ENCODE results near the gene DGKG. TPM values are rescaled to one million over a fixed set of nuclear protein-coding genes. Genes with fewer than 3 reads are reported as not detected.

DGKG gene
- total RNA-seq, 4 donors from 2014 or later, result 1.2 to 13.7 (median 2.1) TPM

DNA sequence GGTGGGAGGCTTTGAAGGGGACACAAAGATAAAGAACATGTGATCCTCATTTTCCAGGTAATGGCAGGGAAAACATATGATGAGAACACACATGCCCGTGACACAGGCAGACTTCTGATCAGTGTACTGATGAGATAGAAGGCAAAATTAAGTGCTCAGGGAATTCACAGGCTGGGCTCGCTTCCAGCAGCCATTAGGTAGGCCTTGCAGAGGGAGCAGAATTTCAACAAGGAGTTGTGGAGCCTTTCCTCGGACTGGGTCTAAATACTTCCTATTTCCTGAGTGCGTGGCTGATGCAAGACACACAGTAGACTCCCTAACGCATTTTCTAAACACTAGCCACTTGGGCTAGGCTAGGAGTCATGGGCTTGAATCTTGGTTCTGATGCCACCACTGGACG, 179.2 kb downstream of the DGKG start:
- Histone ChIP-seq H3K27me3 (no peaks in the 10 kb centered on the region), H3K27ac (no peak overlapping the region), H3K4me1 (peaks cover 0 to 10% (median 0%) of the 10 kb centered on the region in 3 donors), H3K36me3 (no peaks in the 10 kb centered on the region), H3K9me3 (no peaks in the 10 kb centered on the region), H3K4me3 (no peak overlapping the region)
- no peak for TF ChIP-seq POLR2A (IDR thresholded peaks at IDR 0.05)
- TF ChIP-seq, protein P1, sequence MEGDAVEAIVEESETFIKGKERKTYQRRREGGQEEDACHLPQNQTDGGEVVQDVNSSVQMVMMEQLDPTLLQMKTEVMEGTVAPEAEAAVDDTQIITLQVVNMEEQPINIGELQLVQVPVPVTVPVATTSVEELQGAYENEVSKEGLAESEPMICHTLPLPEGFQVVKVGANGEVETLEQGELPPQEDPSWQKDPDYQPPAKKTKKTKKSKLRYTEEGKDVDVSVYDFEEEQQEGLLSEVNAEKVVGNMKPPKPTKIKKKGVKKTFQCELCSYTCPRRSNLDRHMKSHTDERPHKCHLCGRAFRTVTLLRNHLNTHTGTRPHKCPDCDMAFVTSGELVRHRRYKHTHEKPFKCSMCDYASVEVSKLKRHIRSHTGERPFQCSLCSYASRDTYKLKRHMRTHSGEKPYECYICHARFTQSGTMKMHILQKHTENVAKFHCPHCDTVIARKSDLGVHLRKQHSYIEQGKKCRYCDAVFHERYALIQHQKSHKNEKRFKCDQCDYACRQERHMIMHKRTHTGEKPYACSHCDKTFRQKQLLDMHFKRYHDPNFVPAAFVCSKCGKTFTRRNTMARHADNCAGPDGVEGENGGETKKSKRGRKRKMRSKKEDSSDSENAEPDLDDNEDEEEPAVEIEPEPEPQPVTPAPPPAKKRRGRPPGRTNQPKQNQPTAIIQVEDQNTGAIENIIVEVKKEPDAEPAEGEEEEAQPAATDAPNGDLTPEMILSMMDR (IDR thresholded peaks at IDR 0.05), result no peak
- intact Hi-C loops (cut with DNase I), result no loop called here
- no peak for DNase-seq
- 74 to 81% methylated on average over 6 of the region's 6 CpGs for WGBS, 2 donors

DNA sequence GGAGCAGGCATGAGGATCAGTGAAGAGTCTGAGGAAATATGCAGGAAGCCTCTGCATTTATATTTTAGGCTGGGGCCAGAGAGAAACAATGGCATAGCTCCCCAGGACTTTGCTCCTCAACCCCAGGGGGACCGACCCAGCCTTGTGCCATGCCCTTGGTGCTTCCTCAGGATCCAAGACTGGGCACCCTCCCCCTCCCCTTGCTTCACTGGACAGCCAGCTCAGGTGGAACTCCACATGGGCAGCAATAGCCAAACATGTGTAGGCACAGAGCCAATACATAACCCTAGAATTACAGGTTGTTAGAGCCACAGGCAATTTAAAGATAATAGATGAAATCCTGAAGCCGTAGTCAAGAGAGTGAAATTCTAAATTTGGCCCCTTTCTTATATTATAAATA, 180.1 kb downstream of the DGKG start:
- TF ChIP-seq, protein P1 (IDR thresholded peaks at IDR 0.05), result no peak
- no peak for TF ChIP-seq POLR2A (IDR thresholded peaks at IDR 0.05)
- DNase-seq, result no peak
- intact Hi-C loops (cut with DNase I), result no loop called here
- Histone ChIP-seq H3K27ac (no peak overlapping the region), H3K4me3 (no peak overlapping the region), H3K27me3 (no peaks in the 10 kb centered on the region), H3K36me3 (no peaks in the 10 kb centered on the region), H3K4me1 (peaks cover 0 to 19% (median under 1%) of the 10 kb centered on the region in 3 donors), H3K9me3 (no peaks in the 10 kb centered on the region)
- WGBS, 2 donors, result 84 to 88% methylated on average over 2 of the region's 2 CpGs

DNA sequence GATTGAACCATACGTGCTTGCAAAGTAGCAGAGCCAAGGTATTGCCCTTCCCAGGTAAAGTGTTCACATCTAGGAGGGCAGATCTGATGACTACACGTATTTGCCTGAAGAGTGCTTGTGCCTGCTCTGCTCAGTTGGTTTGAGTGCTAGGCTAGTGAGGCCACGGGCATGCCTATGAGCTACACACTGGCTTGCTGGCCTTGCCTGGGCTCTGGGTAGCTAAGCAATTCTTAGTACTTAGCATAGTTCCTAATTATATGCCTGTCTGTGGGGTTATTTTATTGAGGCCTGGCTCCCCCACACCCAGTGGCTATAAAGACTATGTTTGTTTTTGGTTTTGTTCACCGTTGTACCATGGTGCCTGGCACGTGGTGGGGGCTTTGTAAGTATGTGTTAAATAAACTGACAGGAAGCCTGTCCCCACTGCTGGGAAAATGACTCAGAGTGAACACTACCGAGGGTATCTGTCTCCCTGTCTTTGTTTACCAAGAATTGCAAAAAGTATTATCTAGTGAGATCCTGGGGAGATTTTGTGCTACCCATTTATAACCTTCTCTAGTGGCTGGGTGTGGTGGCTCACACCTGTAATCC, 181.0 kb downstream of the DGKG start:
- no peaks in the 10 kb centered on the region for H3K36me3 ChIP-seq
- no peak overlapping the region for H3K4me3 ChIP-seq
- intact Hi-C loops (cut with DNase I), result no loop called here
- TF ChIP-seq POLR2A (IDR thresholded peaks at IDR 0.05), result no peak
- TF ChIP-seq, protein P1 (IDR thresholded peaks at IDR 0.05), result no peak
- 44 to 52% methylated on average over 4 to 6 of the region's 6 CpGs for WGBS, 2 donors
- no peak for DNase-seq
- no peaks in the 10 kb centered on the region for H3K27me3 ChIP-seq
- peaks cover 0 to 22% (median 3%) of the 10 kb centered on the region in 3 donors for H3K4me1 ChIP-seq
- H3K9me3 ChIP-seq, result no peaks in the 10 kb centered on the region
- H3K27ac ChIP-seq, result no peak overlapping the region

GRCh38 chr3:186180151-186180550, 181.9 kb downstream of the DGKG start:
- 61 to 68% methylated on average over 5 of the region's 5 CpGs for WGBS, 2 donors
- Histone ChIP-seq H3K27me3 (no peaks in the 10 kb centered on the region), H3K4me1 (peaks cover 0 to 22% (median 3%) of the 10 kb centered on the region in 3 donors), H3K4me3 (no peak overlapping the region), H3K27ac (no peak overlapping the region), H3K36me3 (no peaks in the 10 kb centered on the region), H3K9me3 (no peaks in the 10 kb centered on the region)
- TF ChIP-seq POLR2A (IDR thresholded peaks at IDR 0.05), result no peak
- TF ChIP-seq, protein P1 (IDR thresholded peaks at IDR 0.05), result no peak
- DNase-seq, result no peak
- intact Hi-C loops (cut with DNase I), result no loop called here

DNA sequence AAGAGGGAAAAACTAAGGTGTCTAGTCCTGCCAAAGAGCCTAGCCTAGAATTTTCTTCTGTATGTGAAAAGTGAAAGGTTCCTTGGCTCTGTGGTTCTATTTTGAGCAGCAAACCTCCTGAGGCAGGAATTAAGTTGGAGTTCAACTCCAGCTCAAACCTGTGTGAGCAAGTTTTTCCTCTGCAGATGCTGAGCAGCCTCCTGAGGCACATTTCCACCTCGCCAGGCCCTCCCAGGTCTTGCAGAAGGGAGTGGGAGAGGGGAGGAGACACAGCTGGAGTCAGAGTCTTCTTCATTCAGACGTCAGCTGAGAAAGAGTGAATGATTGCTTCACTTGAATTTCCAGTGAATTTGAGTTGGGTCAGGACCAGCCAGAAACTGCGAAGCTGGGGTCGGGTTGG, 183.6 kb downstream of the DGKG start:
- no peak for DNase-seq
- 34 to 76% methylated on average over 2 to 4 of the region's 4 CpGs for WGBS, 2 donors

More for the DNA sequence above, 183.6 kb downstream of the DGKG start:
- Histone ChIP-seq H3K36me3 (no peaks in the 10 kb centered on the region), H3K4me3 (no peak overlapping the region), H3K9me3 (no peaks in the 10 kb centered on the region), H3K27ac (no peak overlapping the region), H3K4me1 (peaks cover 0 to 22% (median 3%) of the 10 kb centered on the region in 3 donors), H3K27me3 (no peaks in the 10 kb centered on the region)
- no peak for TF ChIP-seq POLR2A (IDR thresholded peaks at IDR 0.05)
- TF ChIP-seq, protein P1 (IDR thresholded peaks at IDR 0.05), result no peak
- intact Hi-C loops (cut with DNase I), result no loop called here
